Measurements from ENCODE around the gene BCL2L1.
A peak's percentile ranks its signal among the peaks of the same experiment; 100 is the strongest.

Gene BCL2L1

GRCh38 chr20:31715766-31716165 is 6.9 kb downstream of the BCL2L1 start:
- Histone ChIP-seq H3K36me3 (ENCODE audit: control insufficient read depth in 4 of 4, insufficient read depth in 4 of 4, low read length in 3 of 4) (peaks cover 7 to 71% (median 21%) of the 10 kb centered on the region in 4 experiments), H3K9me3 (ENCODE audit: control extremely low read depth in 1 of 5, control insufficient read depth in 4 of 5, insufficient read depth in 2 of 5, low read depth in 1 of 5, low read length in 4 of 5) (no peaks in the 10 kb centered on the region), H3K27me3 (replicated peaks in 2 of 5; ENCODE audit: control insufficient read depth in 4 of 5, insufficient read depth in 5 of 5, low read length in 4 of 5) (no peaks in the 10 kb centered on the region), H3K4me3 (ENCODE audit: control insufficient read depth in 1 of 7, extremely low read depth in 1 of 7, insufficient read depth in 4 of 7, low read depth in 2 of 7, low read length in 6 of 7) (no peak overlapping the region), H3K4me1 (ENCODE audit: control extremely low read depth in 1 of 4, control insufficient read depth in 4 of 4, insufficient read depth in 4 of 4, low read length in 3 of 4) (peaks cover 21 to 50% (median 35%) of the 10 kb centered on the region in 4 experiments), H3K27ac (ENCODE audit: insufficient read depth in 1 of 2, low read depth in 1 of 2, low read length in 2 of 2, poor library complexity in 1 of 2, severe bottlenecking in 2 of 2) (peak overlapping the region in 1 of 2 experiments; percentile 50)
- ChIA-PET POLR2A (no interaction called here), CTCF (interaction anchor here (0.6 to 6.1 kb wide), 6 partner anchors 11 to 54 kb away, joined by 3 to 21 read pairs (median 4); no protein-coding TSS in a partner anchor)
- WGBS (ENCODE audit: insufficient coverage): 60% methylated on average over 3 of the region's 3 CpGs
- DNase-seq: no peak

- no peak overlapping the region for H3K4me3 ChIP-seq (ENCODE audit: control insufficient read depth in 1 of 7, extremely low read depth in 1 of 7, insufficient read depth in 4 of 7, low read depth in 2 of 7, low read length in 6 of 7)
- ChIA-PET CTCF (interaction anchor here (1.0 to 6.1 kb wide), 7 partner anchors 9 to 81 kb away, joined by 3 to 21 read pairs (median 6); partner anchors contain the start of gene BCL2L1), POLR2A (interaction anchor here (0.9 kb wide), 1 partner anchor 9 kb away, joined by 3 read pairs; the partner anchor contains the start of gene BCL2L1)
- peaks cover 3 to 33% (median 20%) of the 10 kb centered on the region in 4 experiments for H3K4me1 ChIP-seq (ENCODE audit: control extremely low read depth in 1 of 4, control insufficient read depth in 4 of 4, insufficient read depth in 4 of 4, low read length in 3 of 4)
- no peaks in the 10 kb centered on the region for H3K9me3 ChIP-seq (ENCODE audit: control extremely low read depth in 1 of 5, control insufficient read depth in 4 of 5, insufficient read depth in 2 of 5, low read depth in 1 of 5, low read length in 4 of 5)
- H3K27me3 ChIP-seq (replicated peaks in 2 of 5; ENCODE audit: control insufficient read depth in 4 of 5, insufficient read depth in 5 of 5, low read length in 4 of 5): no peaks in the 10 kb centered on the region
- H3K27ac ChIP-seq (ENCODE audit: insufficient read depth in 1 of 2, low read depth in 1 of 2, low read length in 2 of 2, poor library complexity in 1 of 2, severe bottlenecking in 2 of 2): peak overlapping the region in 1 of 2 experiments; percentile 4
- WGBS (ENCODE audit: insufficient coverage): 72% methylated on average over 5 of the region's 9 CpGs
- no peak for DNase-seq
- peaks cover 10 to 81% (median 24%) of the 10 kb centered on the region in 4 experiments for H3K36me3 ChIP-seq (ENCODE audit: control insufficient read depth in 4 of 4, insufficient read depth in 4 of 4, low read length in 3 of 4)
Observed at GRCh38 chr20:31713312-31714273, 9.1 kb downstream of the BCL2L1 start.

- Histone ChIP-seq H3K27me3 (replicated peaks in 2 of 5; ENCODE audit: control insufficient read depth in 4 of 5, insufficient read depth in 5 of 5, low read length in 4 of 5) (no peaks in the 10 kb centered on the region), H3K27ac (ENCODE audit: insufficient read depth in 1 of 2, low read depth in 1 of 2, low read length in 2 of 2, poor library complexity in 1 of 2, severe bottlenecking in 2 of 2) (peak overlapping the region in 1 of 2 experiments; percentile 44), H3K36me3 (ENCODE audit: control insufficient read depth in 4 of 4, insufficient read depth in 4 of 4, low read length in 3 of 4) (peaks cover 10 to 85% (median 24%) of the 10 kb centered on the region in 4 experiments), H3K9me3 (ENCODE audit: control extremely low read depth in 1 of 5, control insufficient read depth in 4 of 5, insufficient read depth in 2 of 5, low read depth in 1 of 5, low read length in 4 of 5) (no peaks in the 10 kb centered on the region), H3K4me1 (ENCODE audit: control extremely low read depth in 1 of 4, control insufficient read depth in 4 of 4, insufficient read depth in 4 of 4, low read length in 3 of 4) (peaks cover 8 to 36% (median 22%) of the 10 kb centered on the region in 4 experiments), H3K4me3 (ENCODE audit: control insufficient read depth in 1 of 7, extremely low read depth in 1 of 7, insufficient read depth in 4 of 7, low read depth in 2 of 7, low read length in 6 of 7) (no peak overlapping the region)
- CTCF ChIA-PET: interaction anchor here (0.6 to 6.1 kb wide), 8 partner anchors 8 to 80 kb away, joined by 3 to 21 read pairs (median 5); partner anchors contain the start of gene BCL2L1
- DNase-seq: no peak
- POLR2A ChIA-PET: no interaction called here
- WGBS (ENCODE audit: insufficient coverage): 74% methylated on average over 6 of the region's 8 CpGs
Observed at GRCh38 chr20:31712564-31713311, 9.9 kb downstream of the BCL2L1 start.

- Histone ChIP-seq H3K27ac (ENCODE audit: insufficient read depth in 1 of 2, low read depth in 1 of 2, low read length in 2 of 2, poor library complexity in 1 of 2, severe bottlenecking in 2 of 2) (peak overlapping the region in 1 of 2 experiments; percentile 44), H3K36me3 (ENCODE audit: control insufficient read depth in 4 of 4, insufficient read depth in 4 of 4, low read length in 3 of 4) (peaks cover 12 to 83% (median 25%) of the 10 kb centered on the region in 4 experiments), H3K4me1 (ENCODE audit: control extremely low read depth in 1 of 4, control insufficient read depth in 4 of 4, insufficient read depth in 4 of 4, low read length in 3 of 4) (peaks cover 6 to 30% (median 18%) of the 10 kb centered on the region in 4 experiments), H3K27me3 (replicated peaks in 2 of 5; ENCODE audit: control insufficient read depth in 4 of 5, insufficient read depth in 5 of 5, low read length in 4 of 5) (no peaks in the 10 kb centered on the region), H3K4me3 (ENCODE audit: control insufficient read depth in 1 of 7, extremely low read depth in 1 of 7, insufficient read depth in 4 of 7, low read depth in 2 of 7, low read length in 6 of 7) (no peak overlapping the region), H3K9me3 (ENCODE audit: control extremely low read depth in 1 of 5, control insufficient read depth in 4 of 5, insufficient read depth in 2 of 5, low read depth in 1 of 5, low read length in 4 of 5) (no peaks in the 10 kb centered on the region)
- ChIA-PET CTCF (interaction anchor here (0.6 to 6.1 kb wide), 9 partner anchors 10 to 79 kb away, joined by 3 to 21 read pairs (median 4); partner anchors contain the start of gene BCL2L1), POLR2A (no interaction called here)
- WGBS (ENCODE audit: insufficient coverage): 90% methylated on average over 5 of the region's 5 CpGs
- no peak for DNase-seq
Observed at GRCh38 chr20:31712112-31712553, 10.5 kb downstream of the BCL2L1 start.

GRCh38 chr20:31711179-31712111 is 11.2 kb downstream of the BCL2L1 start:
- DNase-seq: no peak
- Histone ChIP-seq H3K27ac (ENCODE audit: insufficient read depth in 1 of 2, low read depth in 1 of 2, low read length in 2 of 2, poor library complexity in 1 of 2, severe bottlenecking in 2 of 2) (peak overlapping the region in 1 of 2 experiments; percentile 36), H3K27me3 (replicated peaks in 2 of 5; ENCODE audit: control insufficient read depth in 4 of 5, insufficient read depth in 5 of 5, low read length in 4 of 5) (no peaks in the 10 kb centered on the region), H3K36me3 (ENCODE audit: control insufficient read depth in 4 of 4, insufficient read depth in 4 of 4, low read length in 3 of 4) (peaks cover 13 to 83% (median 30%) of the 10 kb centered on the region in 4 experiments), H3K4me3 (ENCODE audit: control insufficient read depth in 1 of 7, extremely low read depth in 1 of 7, insufficient read depth in 4 of 7, low read depth in 2 of 7, low read length in 6 of 7) (no peak overlapping the region), H3K4me1 (ENCODE audit: control extremely low read depth in 1 of 4, control insufficient read depth in 4 of 4, insufficient read depth in 4 of 4, low read length in 3 of 4) (peaks cover 6 to 23% (median 16%) of the 10 kb centered on the region in 4 experiments), H3K9me3 (ENCODE audit: control extremely low read depth in 1 of 5, control insufficient read depth in 4 of 5, insufficient read depth in 2 of 5, low read depth in 1 of 5, low read length in 4 of 5) (no peaks in the 10 kb centered on the region)
- CTCF ChIA-PET: interaction anchor here (0.6 to 6.1 kb wide), 9 partner anchors 8 to 146 kb away, joined by 3 to 21 read pairs (median 6); partner anchors contain the start of gene BCL2L1
- POLR2A ChIA-PET: no interaction called here
